Stimulated activated CD8-positive, alpha-beta memory T cell treated with anti-CD3 and anti-CD28 coated beads, Interleukin-4, amount 100 ng/mL, for 1 hour (primary cell): ENCODE results near the gene TBRG1.
A peak's percentile ranks its signal among the peaks of the same experiment; 100 is the strongest.

Experiments used
- DNase-seq, 2 donors: peaks; one replicate each; pipeline ENCODE4 v3.0.0-alpha.2; 2020; ENCODE audit warnings: low read depth in 2 of 2, low spot score in 1 of 2

TBRG1 gene

GRCh38 chr11:124658986-124659385 lies 36.3 kb downstream of the TBRG1 start:
- no peak for DNase-seq

DNA sequence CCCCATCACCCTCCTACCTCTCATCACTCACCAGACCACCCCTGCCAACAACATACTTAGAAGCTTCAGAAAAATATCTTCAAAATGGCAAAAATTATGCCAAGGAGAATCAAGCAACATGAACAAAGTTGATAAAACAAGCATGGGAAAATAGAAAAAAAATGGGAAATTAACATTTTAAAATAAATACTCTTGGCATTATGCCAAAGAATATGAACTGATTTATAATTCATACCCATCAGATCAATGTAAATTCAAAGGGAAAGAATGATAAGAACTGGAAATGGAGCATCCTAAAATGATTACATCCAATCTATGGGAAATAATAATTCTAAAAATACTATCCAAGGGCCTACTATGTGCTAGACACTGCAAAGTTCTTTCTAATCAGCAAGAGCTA lies 38.9 kb downstream of the TBRG1 start:
- DNase-seq: no peak

DNA sequence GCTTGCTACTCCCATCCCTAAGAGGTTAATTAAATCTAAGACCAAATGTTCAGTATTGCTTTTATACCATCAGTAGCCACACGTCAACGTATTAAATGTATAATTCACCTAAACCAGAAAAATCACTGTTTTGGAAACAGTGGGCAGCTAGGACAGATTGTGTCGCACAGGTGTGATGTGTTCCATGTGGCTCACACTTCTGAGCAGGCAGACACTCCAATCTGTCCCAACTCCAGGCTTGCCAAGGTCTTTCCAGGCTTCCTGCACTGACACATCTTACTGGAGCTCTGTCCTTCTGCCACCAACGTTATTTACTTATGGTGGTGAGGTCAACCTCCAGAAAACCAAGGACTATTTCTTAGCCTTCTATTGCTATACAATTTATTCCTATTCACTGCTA lies 39.4 kb downstream of the TBRG1 start:
- DNase-seq: no peak

DNA sequence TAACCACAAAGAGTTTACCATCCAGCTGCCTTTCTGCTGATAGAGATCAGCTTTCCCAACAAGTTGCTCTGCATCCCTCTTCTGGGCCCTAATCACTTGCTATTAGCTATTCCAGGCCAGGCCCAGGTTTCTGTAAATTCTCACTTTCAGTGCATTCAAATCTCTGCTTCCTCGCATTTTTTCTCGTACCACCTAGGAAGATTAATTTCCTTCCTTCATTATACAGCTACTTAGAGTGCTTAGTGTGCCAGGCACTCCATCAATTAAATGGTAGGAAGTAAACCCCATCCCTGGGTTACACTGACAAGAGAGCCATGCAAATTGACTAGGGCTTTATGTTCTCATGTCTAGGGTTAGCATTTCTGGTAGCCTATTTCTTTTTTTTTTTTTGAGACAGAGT lies 41.2 kb downstream of the TBRG1 start:
- no peak for DNase-seq

- no peak for DNase-seq
Observed at GRCh38 chr11:124667601-124668000, 44.9 kb downstream of the TBRG1 start.

DNA sequence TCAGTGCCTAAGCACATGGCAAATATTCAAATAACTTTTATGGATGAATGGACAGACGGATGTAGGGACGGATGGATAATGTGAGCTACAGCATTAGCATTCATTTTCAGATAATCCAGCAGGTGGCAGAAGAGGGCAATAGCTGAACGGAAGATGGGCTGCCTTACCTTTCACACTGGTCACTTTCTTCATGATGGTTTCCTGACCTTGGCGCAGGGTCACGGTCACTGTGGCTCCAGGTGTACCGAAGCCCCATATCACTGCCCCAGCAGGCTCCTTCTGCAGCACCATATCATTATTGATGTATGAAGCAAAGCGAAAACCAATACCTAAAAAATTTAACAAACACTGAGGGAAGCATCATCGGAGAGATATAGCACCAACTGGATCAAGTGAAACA lies 46.5 kb downstream of the TBRG1 start:
- DNase-seq: no peak

GRCh38 chr11:124670732-124671131 lies 48.1 kb downstream of the TBRG1 start:
- DNase-seq: no peak

- no peak for DNase-seq
Observed at GRCh38 chr11:124672536-124673215, 50.0 kb downstream of the TBRG1 start.

DNA sequence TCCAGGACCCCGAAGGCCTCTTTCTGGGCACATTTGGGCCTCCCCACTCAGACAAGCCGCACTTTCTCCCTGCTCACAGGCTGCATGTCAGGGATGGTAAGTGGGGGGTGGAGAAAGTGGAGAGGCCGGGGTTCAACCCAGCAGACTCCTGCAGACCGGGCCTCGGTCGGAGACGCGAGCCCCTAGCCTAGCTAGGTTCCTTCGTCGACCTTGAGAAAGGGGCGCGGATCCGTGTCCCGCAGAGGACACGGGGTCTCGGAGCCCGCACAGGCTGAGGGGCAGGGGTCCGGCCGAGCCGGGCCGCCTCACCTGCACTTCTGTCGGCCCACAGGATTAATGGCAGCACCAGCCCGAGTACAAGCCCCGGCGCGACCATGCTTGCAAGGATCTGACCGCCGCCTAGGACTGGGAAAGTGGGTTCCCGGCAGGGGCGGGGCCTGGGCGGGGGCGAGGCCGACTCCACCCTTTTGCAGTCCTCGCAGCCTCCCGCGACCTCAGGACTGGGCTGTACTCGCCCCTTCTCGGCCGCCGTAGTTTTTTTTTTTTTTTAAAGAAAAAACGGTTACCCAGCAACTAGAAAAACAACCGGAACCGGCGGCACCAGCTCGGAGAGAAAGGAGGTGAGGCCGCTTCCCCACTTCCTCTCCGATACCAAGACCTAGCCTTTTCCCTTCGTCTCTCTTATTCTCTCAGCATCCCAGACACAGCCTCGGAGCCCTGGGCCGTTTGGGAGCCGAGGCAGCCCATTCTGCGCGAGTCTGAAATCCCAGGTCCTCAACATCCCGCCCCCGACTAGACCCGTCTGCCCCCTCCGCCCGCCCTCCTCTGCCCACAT lies 50.9 kb downstream of the TBRG1 start, which contains the start of the genes SIAE and SPA17:
SIAE (minus strand) TSS at position 407 of the 835 bp plus-strand sequence; CDS start at position 376, 31 bp downstream.
SPA17 (plus strand) TSS at position 572 of the 835 bp plus-strand sequence. CDS start 1,361 bp downstream, outside the sequence.
- DNase-seq: peak; percentile 53 to 70

DNA sequence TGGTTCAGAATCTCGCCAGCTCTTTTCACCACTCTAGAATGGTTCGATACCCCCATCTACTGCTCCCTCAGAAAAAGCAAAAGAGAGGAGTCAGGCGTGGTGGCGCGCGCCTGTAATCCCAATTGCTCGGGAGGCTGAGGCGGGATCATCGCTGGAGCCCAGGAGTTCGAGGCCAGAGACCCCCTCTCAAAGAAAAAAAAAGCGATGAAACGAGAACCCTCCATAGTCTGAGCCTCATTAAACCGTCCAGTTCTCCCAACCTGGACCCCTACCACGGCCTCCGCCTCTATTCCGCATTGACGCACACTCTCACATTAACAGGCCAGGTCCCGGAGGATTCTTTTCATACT lies 51.5 kb downstream of the TBRG1 start:
- no peak for DNase-seq

GRCh38 chr11:124674571-124674970 lies 51.9 kb downstream of the TBRG1 start:
- DNase-seq: no peak

- no peak for DNase-seq
Observed at GRCh38 chr11:124676386-124676785, 53.7 kb downstream of the TBRG1 start.

GRCh38 chr11:124678416-124678815 lies 55.8 kb downstream of the TBRG1 start:
- DNase-seq: no peak

- DNase-seq: no peak
Observed at GRCh38 chr11:124681421-124681820, 58.8 kb downstream of the TBRG1 start.

- DNase-seq: no peak
Observed at GRCh38 chr11:124682443-124682842, 59.8 kb downstream of the TBRG1 start.
